GM03348 (cell line): Measurements from ENCODE around the gene WDR59.
A peak's percentile ranks its signal among the peaks of the same experiment; 100 is the strongest.
"Not testable (repeated sequence)": the region's sequence is repeated elsewhere in the genome, so short reads cannot be mapped to it uniquely, and the experiment has no call there.

Experiments used
- DNase-seq: peaks from one replicate; pipeline ENCODE4 v3.0.0; 2012; ENCODE audit warnings: low spot score

WDR59 gene

DNA sequence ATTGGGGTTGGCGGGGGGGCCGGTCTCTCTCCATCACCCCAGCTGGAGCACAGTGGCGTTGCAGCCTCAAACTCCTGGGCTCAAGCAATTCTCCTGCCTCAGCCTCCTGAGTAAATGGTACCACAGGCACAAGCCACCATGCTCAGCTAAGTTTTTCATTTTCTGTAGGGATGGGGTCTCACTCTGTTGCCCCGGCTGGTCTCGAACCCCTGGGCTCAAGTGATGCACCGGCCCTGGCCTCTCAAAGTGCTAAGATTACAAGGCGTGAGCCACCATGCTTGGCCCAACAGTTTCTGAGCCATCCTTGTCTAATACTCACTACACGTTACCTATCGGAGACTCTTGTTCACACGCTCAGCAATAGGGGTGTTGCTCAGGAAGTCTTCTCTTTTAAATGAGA lies 11.6 kb downstream of the WDR59 start:
- DNase-seq, result no peak

DNA sequence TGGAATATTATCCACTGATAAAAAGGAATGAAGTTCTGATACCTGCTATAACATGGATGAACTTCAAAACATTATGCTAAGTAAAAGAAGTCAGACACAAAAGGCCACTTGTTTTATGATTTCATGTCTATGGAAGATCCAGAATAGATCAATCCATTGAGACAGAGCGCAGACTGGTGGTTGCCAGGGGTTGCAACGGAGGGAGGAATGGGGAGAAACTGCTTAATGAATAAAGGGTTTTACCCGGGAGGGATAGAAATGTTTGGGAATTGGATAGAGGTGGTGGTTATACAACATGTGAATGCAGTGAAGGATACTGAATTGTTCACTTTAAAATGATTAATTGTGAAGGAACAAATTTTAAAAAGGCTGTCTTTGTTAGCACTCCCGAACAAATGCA lies 30.2 kb downstream of the WDR59 start:
- no peak for DNase-seq

DNA sequence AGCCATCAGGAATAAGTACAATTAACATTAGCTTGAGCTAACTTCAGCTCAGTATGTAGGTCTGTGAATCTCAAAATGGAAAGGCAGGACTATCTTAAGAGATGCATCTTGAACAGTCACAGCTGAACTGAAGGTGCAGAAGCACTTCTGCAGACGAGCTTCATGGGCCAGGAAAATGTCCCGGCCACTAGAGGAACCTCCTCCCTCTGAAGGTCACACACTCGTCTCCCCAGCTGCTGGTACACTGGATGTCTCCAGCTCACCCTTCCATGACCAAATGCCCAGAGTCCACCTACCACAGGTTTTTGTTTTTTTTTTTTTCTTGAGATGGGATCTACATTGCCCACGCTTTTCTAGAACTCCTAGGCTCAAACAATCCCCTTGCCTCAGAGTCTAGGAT lies 33.2 kb downstream of the WDR59 start:
- DNase-seq, result no peak

DNA sequence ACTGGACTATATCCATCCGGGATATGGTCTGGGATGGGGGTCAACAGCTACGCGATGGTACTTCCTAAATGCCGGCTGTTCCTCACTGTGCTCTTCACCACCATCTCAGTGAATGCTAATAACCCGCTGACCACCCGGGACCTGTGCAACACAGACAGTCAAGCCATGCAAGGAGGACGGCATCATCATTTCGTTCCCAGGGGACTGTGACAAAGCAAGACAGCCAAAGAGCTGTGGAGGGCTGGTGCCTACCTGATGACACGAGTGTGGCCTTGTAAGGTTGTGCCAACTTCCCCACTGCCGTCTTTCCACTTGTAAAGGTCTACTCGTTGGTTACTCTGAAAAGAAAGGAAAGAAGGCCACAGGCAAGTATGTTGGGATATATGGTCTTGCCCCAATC lies 33.7 kb downstream of the WDR59 start:
- no peak for DNase-seq

DNA sequence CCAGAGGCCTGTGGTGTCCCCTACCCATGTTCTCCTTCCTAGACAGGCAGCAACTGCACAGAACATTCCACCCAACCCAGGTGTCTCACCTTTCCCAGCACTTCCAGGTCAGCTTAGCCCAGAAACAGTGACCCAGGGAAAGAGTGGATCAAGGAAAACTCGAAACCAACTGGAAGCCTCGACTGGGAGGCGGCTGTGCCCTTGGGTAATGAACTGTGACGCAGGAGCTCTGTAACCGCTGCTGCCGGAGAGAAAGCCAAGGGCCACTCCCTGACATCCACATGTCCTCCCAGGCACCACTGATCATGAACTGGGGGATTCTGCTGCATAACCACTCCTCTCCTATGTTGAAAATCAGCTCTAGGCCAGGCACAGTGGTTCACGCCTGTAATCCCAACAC lies 34.4 kb downstream of the WDR59 start:
- no peak for DNase-seq

DNA sequence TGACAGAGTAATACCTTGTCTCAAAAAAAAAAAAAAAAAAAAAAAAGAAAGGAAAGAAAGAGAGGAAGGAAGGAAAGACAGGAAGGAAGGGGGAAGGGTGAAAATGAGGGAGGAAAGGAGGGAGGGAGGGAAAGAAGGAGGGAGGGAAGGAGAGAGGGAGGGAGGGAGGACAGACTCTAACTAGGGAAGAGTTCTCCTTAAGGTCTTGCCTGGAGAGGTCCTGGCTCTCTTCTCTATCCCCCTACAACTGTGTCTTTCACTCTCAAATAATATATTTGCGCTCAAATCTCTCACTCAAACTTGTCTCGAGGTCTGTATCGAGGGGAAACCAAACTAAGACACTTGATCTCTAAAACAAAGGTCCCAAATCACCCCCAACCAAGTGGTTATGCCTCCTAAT lies 35.6 kb downstream of the WDR59 start:
- DNase-seq, result no peak

DNA sequence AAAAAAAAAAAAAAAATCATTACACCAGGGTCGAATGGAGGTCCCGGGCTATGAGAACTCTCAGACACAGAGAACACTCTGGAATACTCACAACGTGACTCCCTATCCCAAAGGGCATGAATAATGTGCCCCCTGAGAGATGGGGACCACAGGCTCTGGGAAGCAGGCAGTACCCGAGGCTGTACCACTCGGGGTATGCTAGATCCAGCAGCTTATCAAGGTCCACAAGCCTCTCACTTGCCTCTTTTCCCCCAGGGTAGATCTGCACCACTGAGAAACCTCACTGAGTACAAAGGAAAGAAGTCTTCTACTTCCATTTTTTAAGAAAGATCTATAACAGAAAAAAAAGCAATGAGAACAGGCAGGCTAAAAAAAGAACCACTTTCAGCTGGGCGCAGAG lies 40.5 kb downstream of the WDR59 start:
- DNase-seq, result no peak

DNA sequence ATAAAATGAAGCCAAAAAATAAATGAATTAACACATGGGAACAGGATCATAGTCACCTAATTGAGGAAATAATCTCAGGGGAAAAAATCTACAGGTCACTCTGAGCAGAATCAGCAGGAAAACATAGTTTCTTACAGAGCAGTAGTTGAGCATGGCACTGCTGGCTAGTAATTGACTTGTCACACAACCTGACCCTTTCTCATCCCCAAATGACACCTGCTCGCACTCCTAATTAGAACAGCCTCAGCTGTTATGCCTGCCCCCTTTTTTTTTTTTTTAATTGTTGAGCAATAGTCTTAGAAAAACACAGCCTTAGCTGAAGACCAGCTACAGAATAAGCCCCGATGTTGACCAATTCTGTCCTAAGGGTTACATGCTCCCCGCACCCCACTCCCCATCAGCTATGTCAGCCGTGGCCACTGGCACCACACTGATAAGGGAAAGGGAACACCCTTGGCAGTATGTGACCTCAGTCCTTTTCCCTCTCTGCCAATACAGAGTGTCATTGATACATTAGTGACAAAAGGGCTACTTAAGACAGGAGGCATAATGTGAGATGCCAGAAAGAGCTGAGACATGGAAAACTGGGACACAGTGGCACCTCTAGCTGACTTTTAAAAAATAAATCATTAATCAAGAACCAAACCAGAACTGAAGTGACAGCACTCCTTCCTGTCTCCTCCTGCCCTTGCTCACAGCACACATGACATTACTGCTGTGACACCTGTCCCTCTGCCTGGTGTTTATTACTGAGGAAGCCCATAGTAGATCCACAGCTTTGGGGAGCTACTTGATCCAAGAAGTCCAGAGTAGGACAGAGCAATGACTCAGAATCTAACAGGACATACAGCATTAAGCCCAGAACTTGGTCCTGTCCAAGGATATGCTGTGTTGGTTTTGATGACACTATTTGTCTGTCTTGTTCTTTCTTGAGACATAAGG lies 41.7 kb downstream of the WDR59 start:
- DNase-seq, result no peak

DNA sequence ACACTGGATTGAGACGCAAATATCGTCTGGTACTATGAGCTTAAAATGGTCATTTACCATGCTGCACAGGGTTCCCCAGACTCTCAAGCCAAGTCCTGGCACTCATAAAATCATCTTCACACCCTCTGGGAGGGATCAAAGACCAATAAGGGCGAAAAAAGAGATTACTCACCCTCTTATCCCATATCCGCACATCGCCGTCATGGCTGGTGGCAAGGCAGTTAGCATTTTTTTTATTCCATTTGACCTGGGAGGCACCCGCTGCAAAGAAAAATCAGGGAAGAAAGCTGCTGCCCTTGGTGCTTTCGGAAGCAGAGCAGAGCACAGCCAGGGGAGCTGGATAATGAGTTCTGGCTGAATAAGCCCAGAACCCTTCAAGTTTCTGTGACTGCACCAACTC lies 42.4 kb downstream of the WDR59 start:
- no peak for DNase-seq

DNA sequence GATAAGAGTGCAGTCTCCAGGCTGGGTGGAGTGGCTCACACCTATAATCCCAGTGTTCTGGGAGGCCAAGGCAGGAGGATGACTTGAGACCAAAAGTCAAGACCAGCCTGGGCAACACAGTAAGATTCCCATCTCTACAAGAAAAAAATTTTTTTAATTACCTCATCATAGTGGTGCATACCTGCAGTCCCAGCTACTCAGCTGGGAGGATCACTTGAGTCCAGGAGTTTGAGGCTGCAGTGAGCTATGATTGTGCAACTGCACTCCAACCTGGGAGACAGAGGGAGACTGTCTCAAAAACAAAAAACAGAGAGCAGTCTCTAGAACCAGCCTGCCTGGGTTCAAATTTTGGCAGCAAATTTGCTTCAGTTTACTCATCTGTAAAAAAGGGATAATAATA lies 45.2 kb downstream of the WDR59 start:
- no peak for DNase-seq

DNA sequence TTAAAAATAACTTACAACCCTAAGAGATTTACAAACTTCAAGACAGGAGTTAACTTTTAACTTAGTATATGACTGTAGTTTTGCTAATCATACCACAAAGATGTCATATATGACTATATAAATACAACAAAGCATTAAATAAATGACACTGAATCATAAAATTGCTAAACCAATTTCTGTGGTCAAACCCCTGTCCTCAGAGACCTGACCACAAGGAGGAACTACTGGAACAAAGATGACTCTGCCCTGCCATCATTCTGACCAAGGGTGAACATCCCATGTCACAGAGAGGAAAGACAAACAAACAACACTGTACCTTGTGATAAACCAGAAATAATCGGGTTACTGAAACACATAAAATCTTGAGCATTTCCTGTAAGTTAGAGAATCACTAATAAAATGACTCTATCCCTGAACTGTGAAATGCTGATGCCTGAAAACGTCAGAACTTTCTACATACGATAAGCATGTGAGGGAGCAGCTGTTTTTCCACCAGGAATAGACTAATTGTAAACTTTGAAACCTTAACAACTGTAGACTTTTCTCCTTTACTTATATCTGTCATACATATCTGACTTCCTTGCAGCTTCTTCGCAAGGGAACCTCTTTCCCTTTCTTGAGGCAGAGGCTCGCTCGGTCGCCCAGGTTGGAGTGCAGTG lies 47.9 kb downstream of the WDR59 start:
- peak; percentile 41 for DNase-seq

DNA sequence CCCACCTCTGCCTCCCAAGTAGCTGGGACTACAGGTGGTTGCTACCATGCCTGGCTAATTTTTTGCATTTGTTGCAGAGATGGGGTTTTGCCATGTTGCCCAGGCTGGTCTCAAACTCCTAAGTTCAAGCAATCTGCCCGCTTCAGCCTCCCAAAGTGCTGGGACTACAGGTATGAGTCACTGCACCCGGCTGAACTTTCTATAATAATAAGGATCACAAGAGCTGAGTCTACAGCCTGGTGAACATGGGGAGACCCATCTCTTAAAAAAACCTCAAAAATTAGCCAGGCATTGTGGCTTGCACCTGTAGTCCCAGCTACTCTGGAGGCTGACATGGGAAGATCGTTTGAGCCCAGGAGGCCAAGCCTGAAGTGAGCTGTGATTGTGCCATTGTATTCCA lies 53.5 kb downstream of the WDR59 start:
- no peak for DNase-seq

DNA sequence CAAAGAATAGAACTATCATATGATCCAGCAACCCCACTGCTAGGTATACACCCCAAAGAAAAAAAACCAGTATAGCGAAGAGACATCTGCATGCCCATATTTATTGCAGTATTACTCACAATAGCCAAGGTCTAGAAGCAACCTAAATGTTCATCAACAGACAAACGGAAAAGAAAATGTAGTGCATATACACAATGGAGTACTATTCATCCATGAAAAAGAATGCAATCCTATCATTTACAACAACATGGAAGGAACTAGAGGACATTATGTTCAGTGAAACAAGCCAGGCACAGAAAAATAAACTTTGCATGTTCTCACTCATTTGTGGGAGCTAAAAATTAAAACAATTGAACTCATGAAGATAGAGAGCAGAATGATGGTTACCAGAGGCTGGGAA lies 55.3 kb downstream of the WDR59 start:
- no peak for DNase-seq

DNA sequence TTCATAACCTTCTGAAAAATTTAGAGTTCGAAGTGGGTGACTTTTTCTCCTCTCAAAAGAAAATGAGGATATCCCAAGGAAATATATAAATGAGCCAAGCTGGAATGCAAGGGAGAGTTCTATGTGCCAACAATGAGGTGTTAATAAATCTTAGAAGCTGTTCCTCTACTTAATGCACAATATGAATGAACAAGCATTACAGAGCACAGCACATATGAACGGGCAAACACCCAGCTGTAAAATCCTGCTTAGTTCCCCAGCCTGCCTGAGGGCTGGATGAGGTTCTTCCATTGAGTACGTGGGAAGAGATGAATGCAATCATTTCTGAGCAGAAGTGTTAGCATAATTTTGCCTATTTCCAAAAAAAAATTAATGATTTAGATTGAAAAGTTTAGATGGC lies 58.1 kb downstream of the WDR59 start:
- DNase-seq, result no peak

DNA sequence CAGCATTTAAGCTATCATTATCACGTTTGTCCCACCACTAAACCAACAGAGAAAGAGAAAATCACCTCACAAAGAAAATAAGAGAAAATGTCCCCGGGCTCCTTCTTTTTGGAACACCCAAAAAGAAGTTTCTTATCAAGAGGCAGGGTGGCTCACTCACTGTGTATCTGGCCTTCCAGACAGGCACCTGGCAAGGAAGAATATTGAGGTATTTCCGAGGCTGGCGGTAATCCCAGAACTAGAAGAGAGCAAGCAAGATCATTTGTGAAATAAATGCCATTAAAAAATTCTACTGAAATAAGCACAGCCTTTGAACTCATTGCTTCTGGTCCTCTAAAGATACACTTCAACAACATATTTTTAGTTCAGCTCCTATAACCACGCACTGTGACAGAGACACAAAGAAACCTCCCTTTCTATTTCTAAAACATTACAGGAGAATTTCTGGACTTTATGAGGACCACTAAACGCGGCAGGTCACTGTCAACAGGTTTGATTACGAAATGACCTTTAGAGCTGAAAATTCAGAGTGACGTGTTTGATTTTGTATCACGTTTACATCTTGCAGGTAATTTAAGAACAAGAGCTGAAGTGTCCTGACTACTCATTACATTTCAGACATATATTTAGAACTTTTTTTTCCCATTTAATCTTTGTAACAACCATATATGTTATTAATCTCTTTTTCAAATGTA lies 61.0 kb downstream of the WDR59 start:
- no peak for DNase-seq

DNA sequence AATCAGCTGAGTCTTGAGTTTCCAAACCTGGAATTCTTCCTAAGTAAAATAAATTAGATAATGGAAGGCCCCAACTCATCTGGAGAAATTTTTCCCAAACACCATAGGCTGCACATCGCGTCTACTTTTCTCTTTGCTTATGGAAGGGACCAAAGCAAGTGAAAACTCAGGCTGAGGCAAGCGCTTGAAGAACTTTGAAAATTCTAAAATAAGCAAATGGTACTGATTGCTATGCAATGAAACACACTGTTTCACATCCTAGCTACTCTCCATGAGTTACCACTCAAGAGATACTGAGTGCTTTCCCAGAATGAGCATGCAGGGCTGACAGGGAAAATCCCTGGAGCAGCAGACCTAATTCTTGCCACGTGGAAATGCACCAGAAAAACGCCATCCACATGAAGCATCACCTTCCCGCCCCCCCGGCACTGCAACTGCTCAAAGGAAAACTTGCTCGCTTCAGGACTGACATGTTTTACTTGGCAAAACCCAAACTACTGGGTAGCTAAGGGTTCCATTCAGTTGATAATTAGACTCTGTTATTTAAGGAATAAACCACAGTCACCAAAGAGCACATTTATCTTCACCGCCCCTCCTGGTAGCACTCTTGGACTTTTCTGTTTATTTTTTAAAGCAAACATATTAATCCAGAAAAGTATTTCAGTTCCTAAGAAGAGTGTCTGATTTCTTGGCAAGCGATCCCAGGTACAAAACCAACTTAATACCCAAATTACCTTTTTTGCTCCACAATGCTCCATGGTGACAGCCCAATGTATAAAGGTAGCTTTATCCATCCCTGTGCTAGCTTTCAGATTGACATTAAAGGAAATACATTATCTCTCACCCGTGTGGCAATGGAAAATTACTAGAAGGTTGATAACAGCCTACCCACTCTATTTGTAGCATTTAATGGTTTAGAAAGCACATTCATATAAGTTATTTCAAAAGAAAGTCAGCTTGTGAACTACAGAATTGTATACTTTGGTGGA lies 62.5 kb downstream of the WDR59 start:
- DNase-seq, result no peak

DNA sequence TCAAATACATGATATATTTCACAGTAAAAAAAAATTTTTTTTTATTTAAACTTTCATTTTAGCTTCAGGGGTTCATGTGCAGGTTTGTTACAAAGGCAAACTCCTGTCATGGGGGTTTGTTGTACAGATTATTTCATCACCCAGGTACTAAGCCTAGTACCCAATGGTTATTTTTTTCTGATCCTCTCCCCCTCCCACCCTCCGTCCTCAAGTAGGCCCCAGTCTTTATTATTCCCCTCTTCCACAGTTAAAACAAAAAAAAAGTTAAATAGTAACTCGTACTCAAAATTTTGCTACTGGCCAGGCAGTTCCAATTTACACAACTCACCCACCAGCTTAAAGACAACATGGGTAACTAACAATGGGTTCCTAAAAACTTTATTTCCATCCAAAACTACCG lies 63.9 kb downstream of the WDR59 start:
- no peak for DNase-seq

DNA sequence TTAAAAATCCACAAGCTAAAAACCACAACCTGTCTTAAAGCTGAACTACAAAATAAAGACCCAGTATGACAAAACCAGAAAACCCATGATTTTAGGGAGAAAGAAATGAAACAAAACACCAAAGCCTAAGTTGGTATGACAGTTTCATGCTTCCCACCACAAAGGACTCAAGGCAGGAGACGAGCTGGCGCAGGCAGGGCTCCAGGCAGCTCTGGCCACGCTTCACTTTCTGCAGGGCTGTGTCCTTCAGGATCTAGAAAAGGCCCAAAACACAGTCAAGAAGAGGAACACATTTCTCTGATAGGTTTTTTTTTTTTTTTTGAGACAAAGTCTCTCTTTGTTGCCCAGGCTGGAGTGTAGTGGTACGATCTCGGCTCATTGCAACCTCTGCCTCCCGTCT lies 75.3 kb downstream of the WDR59 start:
- DNase-seq, result no peak

DNA sequence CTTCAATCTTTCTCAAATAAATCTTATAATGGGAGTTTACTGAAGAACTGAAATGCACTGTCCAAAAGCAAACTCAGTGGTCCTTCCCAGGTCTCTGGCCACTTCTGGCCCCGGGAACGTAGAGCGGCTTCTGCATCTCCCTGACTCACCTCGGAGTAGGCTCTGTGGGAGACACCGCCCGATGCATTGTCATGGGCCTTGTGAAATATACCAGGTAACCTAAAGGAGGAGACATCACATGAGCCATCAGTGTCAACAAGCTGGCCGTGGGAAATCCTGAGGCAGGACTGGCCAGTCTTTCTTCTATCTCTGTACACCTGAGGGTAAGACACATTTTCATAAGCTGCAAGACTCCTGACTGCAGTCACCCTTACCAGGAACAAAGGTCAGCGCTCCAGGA lies 76.2 kb downstream of the WDR59 start:
- not testable (repeated sequence) for DNase-seq

DNA sequence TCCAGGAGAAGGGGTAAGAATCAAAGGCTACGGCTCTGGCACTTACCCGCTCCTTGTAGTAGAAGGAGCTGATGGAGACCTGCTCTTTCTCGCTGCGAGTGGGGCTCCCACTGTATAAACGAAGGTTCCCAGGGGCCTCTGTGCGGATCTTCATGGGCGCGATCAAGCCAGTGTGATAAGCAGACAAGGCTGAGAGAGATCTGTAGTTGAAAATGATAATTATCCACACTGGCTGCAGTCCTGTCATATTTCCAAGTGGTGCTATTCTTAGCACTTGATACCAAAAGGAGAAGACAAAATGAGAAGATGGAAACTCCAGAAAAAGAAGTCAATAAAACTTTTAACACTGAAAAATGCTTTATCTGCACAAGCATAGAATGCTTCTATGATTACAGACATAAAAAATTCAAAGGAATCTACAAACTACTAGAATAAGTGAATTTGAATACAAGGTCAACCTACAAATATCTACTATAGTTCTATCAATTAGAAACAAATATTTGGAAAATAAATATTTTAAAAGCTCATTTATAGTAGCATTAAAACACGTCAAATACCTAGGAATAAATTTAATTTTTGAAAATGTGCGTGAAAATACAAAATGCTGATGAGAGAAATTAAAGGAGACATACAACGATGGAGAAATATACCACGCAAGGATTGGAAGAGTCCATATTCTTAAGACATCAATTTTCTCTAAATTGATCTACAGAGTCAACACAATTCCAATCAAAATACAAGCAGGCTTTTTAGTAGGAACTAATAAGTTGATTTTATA lies 80.8 kb downstream of the WDR59 start:
- no peak for DNase-seq

DNA sequence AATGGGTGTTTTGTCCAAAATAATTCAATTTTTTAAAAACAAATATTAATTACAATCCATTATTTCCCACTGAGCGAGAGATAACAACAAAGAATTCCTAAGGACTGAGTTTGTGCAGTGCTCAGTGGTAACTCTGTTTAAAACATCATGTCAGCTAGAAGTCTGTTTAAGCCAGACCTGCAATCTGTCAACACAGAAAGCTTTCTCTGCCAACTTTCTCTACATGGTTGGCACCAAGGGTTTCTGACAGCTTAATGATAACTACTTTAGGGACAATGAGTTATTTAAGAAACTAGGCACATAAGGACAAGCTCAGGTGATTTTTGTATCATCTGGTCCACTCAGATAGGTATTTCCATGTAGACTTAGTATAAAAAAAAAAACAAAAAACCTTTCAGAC lies 81.8 kb downstream of the WDR59 start:
- DNase-seq, result no peak
